ENCODE results near the gene COL16A1.

The COL16A1 gene

DNA sequence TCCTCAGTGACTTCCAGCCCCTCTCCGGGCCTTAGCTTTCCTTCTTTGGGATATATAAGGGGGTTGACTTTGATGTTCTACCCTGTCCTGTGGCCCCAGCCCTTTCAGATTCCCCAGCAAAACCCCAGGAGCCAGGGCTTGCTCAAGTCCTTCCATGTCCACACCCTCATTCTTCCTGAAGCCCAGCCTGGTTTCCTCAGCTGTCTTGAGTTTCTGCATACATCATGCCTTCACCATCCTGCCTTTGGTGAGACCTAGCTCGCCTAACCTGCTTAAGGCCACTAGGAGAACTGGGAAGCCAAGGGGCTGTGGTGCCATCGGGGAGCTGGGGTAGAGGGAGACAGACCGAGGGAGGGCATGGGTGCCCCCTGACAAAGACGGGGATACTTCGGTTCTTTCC is 42.0 kb downstream of the COL16A1 start:
- DNase-seq (ENCODE audit: low read depth in 1 of 2, low spot score in 1 of 2), result no peak
- in situ Hi-C loops (cut with HindIII; ENCODE audit: low pct_unique_long_range_greater_than_20kb, low sequenced_read_pairs), result no loop called here
- TF ChIP-seq JUND (IDR thresholded peaks at IDR 0.05; ENCODE audit: low read depth), result no peak

DNA sequence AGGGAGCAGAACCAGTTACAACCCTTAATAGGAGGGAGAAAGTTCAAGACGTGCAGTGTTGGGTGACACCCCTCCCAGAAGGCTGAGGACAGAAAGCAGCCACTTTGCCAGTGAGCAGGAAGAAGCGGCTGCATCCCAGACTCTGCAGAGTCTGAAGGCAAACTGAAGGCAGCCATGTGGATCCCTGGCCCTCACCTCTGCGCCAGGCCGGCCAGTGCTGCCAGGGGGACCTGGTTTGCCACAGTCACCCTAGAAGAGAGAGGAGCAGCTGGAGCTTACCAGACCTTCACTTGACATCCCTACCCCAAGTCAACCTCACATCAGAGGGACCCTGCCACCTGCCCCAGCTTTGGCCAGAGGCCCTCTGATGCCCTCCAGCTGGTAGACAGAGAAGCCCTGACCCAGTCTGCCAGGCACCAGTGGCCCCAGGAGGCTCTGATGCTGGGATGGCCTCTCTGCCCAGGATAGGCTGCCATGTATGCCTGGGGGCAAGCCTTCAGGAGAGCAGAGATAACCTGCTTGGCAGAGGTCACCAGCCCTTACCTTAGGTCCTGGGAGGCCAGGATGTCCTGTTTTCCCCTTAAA is 42.9 kb downstream of the COL16A1 start:
- in situ Hi-C loops (cut with HindIII; ENCODE audit: low pct_unique_long_range_greater_than_20kb, low sequenced_read_pairs), result no loop called here
- no peak for TF ChIP-seq JUND (IDR thresholded peaks at IDR 0.05; ENCODE audit: low read depth)
- no peak for DNase-seq (ENCODE audit: low read depth in 1 of 2, low spot score in 1 of 2)

DNA sequence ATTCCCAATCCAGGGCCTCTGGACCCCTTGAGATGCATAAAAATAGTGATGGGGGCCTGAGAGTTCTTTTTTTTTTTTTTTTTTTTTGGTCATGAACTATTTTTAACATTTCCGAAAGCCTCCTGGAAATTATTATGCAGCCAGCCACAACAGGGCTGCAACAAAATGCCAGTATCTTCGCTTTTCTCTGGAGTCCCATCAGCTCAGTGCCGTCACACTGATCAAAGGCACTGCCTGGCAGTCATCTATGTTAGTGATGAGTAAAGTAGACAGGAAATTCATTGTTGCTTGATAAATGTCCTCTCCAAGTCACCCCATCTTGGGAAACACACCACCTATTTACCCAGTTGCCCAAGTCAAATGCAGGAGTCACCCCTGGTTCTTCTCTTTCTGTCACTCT is 43.9 kb downstream of the COL16A1 start:
- in situ Hi-C loops (cut with HindIII; ENCODE audit: low pct_unique_long_range_greater_than_20kb, low sequenced_read_pairs), result no loop called here

DNA sequence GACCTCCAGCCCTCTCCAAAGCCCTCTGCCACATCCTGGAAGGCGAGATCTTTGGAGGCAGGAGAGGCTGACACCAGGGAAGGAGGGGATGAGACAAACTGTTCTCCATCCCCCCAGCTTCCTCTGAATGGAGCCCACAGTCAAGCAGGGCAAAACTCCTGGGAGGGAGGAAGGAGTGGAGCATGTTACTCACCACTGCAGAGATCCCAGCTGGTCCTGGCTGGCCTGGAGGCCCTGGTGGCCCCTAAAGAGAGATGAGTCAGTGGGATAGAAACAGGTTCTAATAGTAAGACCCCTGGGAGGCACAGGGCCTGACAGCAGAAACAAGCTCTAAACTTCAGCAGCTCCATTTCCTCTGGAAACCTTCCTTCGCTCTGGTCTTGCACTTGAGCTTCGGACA is 45.1 kb downstream of the COL16A1 start:
- DNase-seq (ENCODE audit: low read depth in 1 of 2, low spot score in 1 of 2), result no peak
- in situ Hi-C loops (cut with HindIII; ENCODE audit: low pct_unique_long_range_greater_than_20kb, low sequenced_read_pairs), result no loop called here
- no peak for TF ChIP-seq JUND (IDR thresholded peaks at IDR 0.05; ENCODE audit: low read depth)

More for the DNA sequence above, 43.9 kb downstream of the COL16A1 start:
- no peak for TF ChIP-seq JUND (IDR thresholded peaks at IDR 0.05; ENCODE audit: low read depth)
- no peak for DNase-seq (ENCODE audit: low read depth in 1 of 2, low spot score in 1 of 2)

DNA sequence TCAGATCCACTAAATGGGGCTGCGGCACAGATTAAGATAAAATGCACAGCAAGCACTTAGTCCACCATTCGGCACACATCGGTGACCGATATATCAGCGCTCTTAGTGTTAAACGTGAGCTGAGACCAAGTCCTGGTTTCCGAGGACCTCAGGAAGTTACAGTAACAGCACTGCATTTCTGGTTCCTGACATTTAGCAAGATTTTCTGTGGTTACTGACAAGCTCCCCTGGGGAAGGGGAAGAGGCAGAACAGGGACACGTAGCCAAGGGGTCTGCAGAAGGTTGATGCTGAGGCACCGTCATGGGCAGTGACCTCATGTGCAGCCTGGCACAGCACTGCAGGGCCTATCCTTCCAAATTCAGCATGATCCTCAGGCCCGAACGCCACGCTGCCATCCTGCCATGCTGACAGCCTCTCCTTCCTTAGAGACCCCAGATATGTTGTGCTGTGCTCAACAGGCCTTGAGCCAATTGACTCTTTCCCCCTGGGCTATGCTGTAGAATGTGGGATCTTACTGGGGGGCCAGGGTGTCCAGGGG is 45.8 kb downstream of the COL16A1 start:
- no peak for TF ChIP-seq JUND (IDR thresholded peaks at IDR 0.05; ENCODE audit: low read depth)
- DNase-seq (ENCODE audit: low read depth in 1 of 2, low spot score in 1 of 2), result no peak
- in situ Hi-C loops (cut with HindIII; ENCODE audit: low pct_unique_long_range_greater_than_20kb, low sequenced_read_pairs), result no loop called here

DNA sequence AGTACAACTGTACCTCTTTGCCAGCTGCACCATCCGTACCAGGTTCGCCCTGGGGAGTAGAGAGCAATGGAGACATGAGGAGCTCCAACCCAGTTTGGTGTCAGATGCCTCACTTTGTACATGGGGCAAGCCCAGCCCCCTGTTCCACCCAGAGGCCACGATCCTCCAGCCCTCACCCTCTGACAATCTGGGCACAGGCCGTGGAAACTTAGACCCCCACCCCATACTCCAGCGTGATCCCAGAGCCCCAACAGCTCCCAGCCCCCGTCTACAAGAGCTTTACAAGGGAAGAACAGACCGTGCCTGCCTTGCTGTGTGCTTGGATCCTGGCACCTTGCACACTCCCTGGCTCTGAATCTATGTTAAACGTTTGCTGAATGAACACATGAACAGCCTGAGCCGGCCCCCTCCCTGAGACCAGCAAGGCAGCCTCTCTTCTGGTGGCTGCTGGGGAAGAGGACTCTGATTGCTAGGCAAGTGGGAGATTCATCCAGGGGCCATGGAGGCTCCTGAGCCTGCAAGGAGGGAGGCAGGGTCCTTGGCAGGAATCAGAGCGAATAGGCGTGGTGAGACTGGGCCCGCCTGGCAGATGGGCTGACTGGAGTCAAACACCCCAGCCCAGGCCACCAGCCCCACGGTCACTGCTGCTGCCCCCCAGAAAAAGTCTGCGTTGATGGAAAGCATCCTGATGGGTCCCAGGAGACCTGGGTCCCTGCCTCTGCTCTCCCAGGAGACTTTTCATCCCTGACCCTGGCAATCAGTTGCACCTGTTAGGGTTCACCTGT is 46.6 kb downstream of the COL16A1 start:
- no peak for TF ChIP-seq JUND (IDR thresholded peaks at IDR 0.05; ENCODE audit: low read depth)
- in situ Hi-C loops (cut with HindIII; ENCODE audit: low pct_unique_long_range_greater_than_20kb, low sequenced_read_pairs), result no loop called here
- no peak for DNase-seq (ENCODE audit: low read depth in 1 of 2, low spot score in 1 of 2)

DNA sequence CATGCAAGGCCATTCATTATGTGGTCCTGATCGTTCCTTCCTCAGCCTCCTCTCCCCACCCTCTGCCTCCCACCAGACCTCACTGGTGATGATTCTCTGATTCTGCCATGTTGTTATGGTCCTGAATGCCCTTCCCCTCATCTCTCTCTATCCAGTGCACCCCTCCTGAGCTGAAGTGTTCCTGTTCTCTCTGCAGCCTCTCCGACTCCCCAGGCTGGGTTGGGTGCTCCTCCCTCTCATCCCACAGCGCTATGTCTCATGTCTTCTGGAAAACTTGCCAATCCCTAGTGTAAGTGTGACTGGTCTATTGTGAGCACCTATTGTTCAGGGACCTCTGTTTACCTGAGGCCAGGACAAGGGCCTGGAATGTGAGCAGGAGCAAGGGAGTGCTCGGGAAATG is 48.1 kb downstream of the COL16A1 start:
- in situ Hi-C loops (cut with HindIII; ENCODE audit: low pct_unique_long_range_greater_than_20kb, low sequenced_read_pairs), result no loop called here

DNA sequence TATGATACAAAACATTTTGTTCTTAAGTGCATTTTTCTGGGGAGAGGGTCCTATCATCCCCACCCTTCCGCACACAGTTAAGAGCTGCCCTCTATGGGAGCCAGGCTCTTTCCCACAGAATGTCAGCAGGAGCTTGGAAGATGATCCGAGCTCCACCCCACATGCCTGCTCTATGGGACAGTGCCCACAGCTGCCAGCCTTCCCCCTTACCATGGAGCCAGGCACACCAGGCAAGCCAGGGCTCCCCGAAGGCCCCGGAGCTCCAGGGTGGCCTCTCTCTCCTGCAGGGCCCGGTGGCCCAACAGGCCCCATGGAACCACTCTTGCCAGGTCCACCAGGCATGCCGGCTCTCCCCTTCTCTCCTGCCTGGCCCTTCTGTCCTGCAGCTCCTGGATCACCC is 48.7 kb downstream of the COL16A1 start:
- no peak for DNase-seq (ENCODE audit: low read depth in 1 of 2, low spot score in 1 of 2)
- TF ChIP-seq JUND (IDR thresholded peaks at IDR 0.05; ENCODE audit: low read depth), result no peak
- in situ Hi-C loops (cut with HindIII; ENCODE audit: low pct_unique_long_range_greater_than_20kb, low sequenced_read_pairs), result no loop called here

More for the DNA sequence above, 48.1 kb downstream of the COL16A1 start:
- TF ChIP-seq JUND (IDR thresholded peaks at IDR 0.05; ENCODE audit: low read depth), result no peak
- no peak for DNase-seq (ENCODE audit: low read depth in 1 of 2, low spot score in 1 of 2)

DNA sequence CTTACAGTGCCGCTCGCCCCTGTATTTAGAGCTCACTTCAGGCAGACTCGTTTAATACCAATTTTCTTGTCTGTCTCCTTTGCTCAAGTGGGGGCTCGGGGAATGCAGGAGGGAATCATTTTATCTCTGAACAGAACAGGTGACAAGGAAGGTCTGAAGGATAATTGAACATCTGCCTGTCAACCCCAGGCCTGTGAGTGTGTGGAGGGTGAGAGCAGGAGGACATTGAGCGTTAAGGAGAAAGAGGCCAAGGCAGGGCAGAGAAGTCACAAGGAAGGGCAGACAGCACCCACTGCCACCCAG is 49.4 kb downstream of the COL16A1 start:
- in situ Hi-C loops (cut with HindIII; ENCODE audit: low pct_unique_long_range_greater_than_20kb, low sequenced_read_pairs), result no loop called here
- no peak for DNase-seq (ENCODE audit: low read depth in 1 of 2, low spot score in 1 of 2)
- TF ChIP-seq JUND (IDR thresholded peaks at IDR 0.05; ENCODE audit: low read depth), result no peak

DNA sequence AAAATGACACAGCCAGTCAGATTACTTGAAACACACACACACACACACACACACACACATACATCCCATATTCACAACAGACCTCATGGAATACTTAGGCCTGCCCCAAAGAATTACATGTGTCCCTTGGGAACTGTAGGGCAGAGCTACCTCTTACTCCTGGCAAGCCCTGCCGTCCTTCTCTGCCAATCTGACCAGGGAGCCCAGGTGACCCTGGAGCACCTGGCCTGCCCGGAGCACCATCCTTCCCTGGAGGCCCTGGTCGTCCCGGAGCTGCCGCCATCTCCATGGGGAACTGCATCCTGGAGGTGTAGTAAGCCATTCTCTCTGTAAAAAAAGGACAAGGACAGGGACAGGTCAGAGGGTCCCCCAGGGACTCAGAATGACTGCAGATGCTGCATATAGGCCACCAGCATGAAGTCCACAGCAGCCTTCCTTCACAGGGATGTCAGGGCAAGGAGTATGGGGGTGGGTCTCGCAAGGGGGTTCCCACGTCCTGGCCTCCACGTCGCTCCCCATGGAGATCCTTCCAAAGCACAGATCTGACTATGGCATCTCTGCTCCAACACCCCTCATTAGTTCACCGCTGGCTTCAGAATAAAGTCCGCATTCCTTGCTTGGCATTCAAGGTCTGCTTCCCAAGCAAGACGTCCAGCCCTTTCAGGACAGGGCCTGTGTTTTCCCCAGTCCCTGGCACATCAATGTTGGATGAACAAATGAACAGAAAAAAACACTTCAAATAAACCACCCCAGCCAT is 49.9 kb downstream of the COL16A1 start:
- in situ Hi-C loops (cut with HindIII; ENCODE audit: low pct_unique_long_range_greater_than_20kb, low sequenced_read_pairs), result no loop called here
- no peak for TF ChIP-seq JUND (IDR thresholded peaks at IDR 0.05; ENCODE audit: low read depth)
- DNase-seq (ENCODE audit: low read depth in 1 of 2, low spot score in 1 of 2), result no peak

DNA sequence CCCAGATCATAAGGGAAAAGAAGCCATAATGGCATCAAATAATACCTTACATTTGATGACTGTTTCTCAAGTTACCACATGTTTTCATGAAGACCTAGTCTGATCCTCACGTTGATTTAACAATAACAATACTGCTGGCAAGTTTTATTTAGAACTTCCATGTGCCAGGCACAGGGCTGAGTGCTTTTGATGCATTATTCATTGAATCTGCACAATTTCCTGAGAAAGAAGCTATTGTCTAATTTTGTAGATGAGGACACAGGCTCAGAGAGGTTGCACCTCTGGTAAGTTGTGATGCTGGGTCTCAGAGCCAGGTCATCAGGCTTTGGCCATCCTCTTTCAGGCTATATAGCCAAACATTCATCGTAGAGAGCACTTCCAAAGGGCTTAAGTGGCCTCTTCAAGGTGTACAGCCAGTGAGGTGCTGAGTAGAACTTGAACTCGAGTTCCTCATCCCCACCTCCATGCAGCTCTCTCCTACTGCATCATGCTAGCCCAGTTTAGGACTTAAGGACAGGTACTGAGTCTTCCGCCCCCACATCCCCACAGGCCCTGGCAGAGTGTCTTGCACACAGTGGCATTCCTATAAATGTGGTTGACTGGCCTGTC is 50.8 kb downstream of the COL16A1 start:
- no peak for DNase-seq (ENCODE audit: low read depth in 1 of 2, low spot score in 1 of 2)
- TF ChIP-seq JUND (IDR thresholded peaks at IDR 0.05; ENCODE audit: low read depth), result no peak
- in situ Hi-C loops (cut with HindIII; ENCODE audit: low pct_unique_long_range_greater_than_20kb, low sequenced_read_pairs), result no loop called here

DNA sequence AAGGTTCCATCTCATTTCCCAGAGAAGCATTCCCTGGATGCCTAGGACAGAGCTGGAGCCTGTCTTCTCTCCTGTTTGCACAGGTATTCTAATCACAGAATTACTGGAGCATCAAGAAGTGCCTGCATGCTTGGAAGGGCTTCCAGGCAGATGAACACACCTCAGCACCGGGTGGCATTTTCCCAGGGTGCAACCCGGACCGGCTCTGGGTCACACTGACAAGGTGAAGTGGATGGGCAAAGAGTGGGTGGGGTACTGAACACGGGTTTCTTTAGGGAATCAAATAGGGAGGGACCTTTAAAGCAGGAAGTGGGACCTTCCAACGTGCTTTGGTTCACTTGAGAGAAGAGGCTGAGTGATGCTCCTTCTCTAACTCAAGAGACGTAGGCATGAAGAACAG is 52.1 kb downstream of the COL16A1 start:
- in situ Hi-C loops (cut with HindIII; ENCODE audit: low pct_unique_long_range_greater_than_20kb, low sequenced_read_pairs), result no loop called here
- DNase-seq (ENCODE audit: low read depth in 1 of 2, low spot score in 1 of 2), result no peak
- no peak for TF ChIP-seq JUND (IDR thresholded peaks at IDR 0.05; ENCODE audit: low read depth)

DNA sequence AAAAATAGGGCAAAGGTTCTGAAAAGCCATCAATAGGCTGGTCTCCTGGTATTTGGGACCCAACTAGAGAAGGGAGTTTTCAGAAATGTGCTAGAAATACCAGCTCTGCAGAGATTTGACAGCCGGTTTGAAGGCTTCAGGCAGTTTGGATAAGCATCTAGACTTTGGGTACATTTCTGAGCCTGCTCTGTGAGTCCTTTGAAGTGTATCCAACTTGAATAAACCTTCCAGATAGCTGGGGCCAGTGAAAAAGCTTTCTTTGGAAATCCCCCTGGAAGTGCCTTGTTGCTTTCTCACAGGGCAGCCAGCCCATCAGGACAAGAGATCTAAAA is 52.8 kb downstream of the COL16A1 start:
- peak in 1 of 2 experiments; percentile 48 for DNase-seq (ENCODE audit: low read depth in 1 of 2, low spot score in 1 of 2)
- in situ Hi-C loops (cut with HindIII; ENCODE audit: low pct_unique_long_range_greater_than_20kb, low sequenced_read_pairs), result no loop called here
- no peak for TF ChIP-seq JUND (IDR thresholded peaks at IDR 0.05; ENCODE audit: low read depth)

All from T47D (cell line).